Gastroesophageal sphincter (tissue), 4 donors: ENCODE measurements around the gene TYW1. TPM values are rescaled to one million over a fixed set of nuclear protein-coding genes. Genes with fewer than 3 reads are reported as not detected.
A peak's percentile ranks its signal among the peaks of the same experiment; 100 is the strongest.
"Not testable (repeated sequence)": the region's sequence is repeated elsewhere in the genome, so short reads cannot be mapped to it uniquely, and the experiment has no call there.

ENCODE experiments used
- ATAC-seq: fragments of 150-250 bp; one replicate; pipeline ENCODE4 v1.9.1; 2016; ENCODE audit warnings: mild to moderate bottlenecking, moderate library complexity
- H3K27ac ChIP-seq, 4 donors: fragments of 200-600 bp; sonication (generic) in 3 of 4; 1 replicate in 3 of 4; 2 replicates in 1 of 4; pipeline ENCODE4 v1.5.1; 2016 to 2019
- H3K27me3 ChIP-seq: fragments of 200-600 bp; sonication (generic); one replicate; pipeline ENCODE4 v1.5.1; 2019
- H3K36me3 ChIP-seq, 2 donors: fragments of 200-600 bp; sonication (generic); one replicate each; pipeline ENCODE4 v1.5.1; 2019; ENCODE audit warnings: control low read depth in 1 of 2
- H3K4me1 ChIP-seq, 3 donors: fragments of 200-600 bp; sonication (generic); 1 replicate in 2 of 3; 2 replicates in 1 of 3; pipeline ENCODE4 v1.5.1; 2016 to 2019; ENCODE audit warnings: control low read depth in 2 of 3
- H3K4me3 ChIP-seq, 2 donors: fragments of 200-600 bp; sonication (generic); one replicate each; pipeline ENCODE4 v1.5.1; 2019; ENCODE audit warnings: mild to moderate bottlenecking in 1 of 2, moderate library complexity in 1 of 2
- H3K9me3 ChIP-seq, 3 donors: fragments of 200-600 bp; sonication (generic); one replicate each; pipeline ENCODE4 v1.5.1; 2017 to 2019; ENCODE audit warnings: control low read depth in 2 of 3
- WGBS, 2 donors: methylation state at CpG; one replicate each; pipeline ENCODE4 v1.1.5; 2018; ENCODE audit warnings: low coverage in 1 of 2; 5-methylcytosine and 5-hydroxymethylcytosine counted together
- total RNA-seq, 4 donors: library from RNA; depleted of rRNA; stranded (reverse); fragments of >200 nt; gene quantifications; one replicate each; pipeline ENCODE4 v1.1.0, GENCODE V29; 2016
- TF ChIP-seq, protein P1 (sequence below), 4 experiments: fragments of 200-600 bp in 2 of 4; fragments of 450-650 bp in 2 of 4; sonication (generic) in 1 of 4; IDR thresholded peaks; one replicate each; pipeline ENCODE4 v1.5.1; 2017 to 2019; ENCODE audit warnings: antibody characterized with exemption in 4 of 4, mild to moderate bottlenecking in 2 of 4, moderate library complexity in 2 of 4

TYW1 gene
- total RNA-seq, 4 donors from 2014 or later = 11.7 to 30.2 (median 14.6) TPM

DNA sequence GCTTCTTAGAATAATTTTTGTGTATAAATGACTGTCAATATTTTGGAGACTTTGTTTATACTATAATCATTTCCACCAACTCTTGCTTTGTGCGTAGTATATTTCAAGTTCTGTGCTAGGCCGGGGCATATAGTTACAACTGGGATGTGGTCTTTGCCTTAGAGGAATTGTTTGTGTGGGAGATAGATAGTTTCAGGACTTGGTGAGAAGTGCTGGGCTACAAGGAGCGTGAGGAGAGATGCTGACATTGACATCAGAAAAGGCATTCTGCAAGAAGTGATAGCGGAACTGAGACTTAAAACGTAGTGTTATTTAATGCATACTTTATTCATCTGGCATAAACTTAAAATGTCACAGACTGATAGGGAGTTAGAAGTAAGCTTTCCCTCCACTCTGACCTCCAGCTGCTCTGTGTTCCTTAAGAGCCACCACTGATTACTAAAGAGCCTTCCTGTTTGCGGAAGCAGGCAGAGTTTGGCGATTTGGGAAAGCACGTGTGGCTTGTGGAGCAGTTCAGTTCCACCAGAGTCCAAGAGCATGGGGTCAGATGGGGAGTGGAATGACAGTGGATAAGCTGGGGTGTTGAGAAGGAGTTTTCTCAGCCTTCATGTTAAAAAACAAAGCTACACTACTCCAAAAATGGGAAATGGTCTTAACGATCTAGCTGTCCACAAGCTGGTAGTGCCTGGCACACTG lies 146.6 kb downstream of the TYW1 start:
- H3K27me3 ChIP-seq, H3K9me3 ChIP-seq, H3K36me3 ChIP-seq, H3K4me3 ChIP-seq, ATAC-seq, H3K27ac ChIP-seq, H3K4me1 ChIP-seq: not testable (repeated sequence)
- WGBS, 2 donors = 85% methylated on average over 5 to 9 of the region's 9 CpGs

GRCh38 chr7:67145581-67146193 lies 149.1 kb downstream of the TYW1 start:
- not testable (repeated sequence) for ATAC-seq, H3K36me3 ChIP-seq, H3K4me3 ChIP-seq, H3K4me1 ChIP-seq, H3K9me3 ChIP-seq, H3K27me3 ChIP-seq, H3K27ac ChIP-seq
- WGBS, 2 donors = 88 to 92% methylated on average over 3 of the region's 3 CpGs

- H3K4me1 ChIP-seq, H3K36me3 ChIP-seq, H3K4me3 ChIP-seq, H3K9me3 ChIP-seq, ATAC-seq, H3K27me3 ChIP-seq, H3K27ac ChIP-seq: not testable (repeated sequence)
These were observed 152.5 kb downstream of the TYW1 start for GRCh38 chr7:67149131-67149530.

DNA sequence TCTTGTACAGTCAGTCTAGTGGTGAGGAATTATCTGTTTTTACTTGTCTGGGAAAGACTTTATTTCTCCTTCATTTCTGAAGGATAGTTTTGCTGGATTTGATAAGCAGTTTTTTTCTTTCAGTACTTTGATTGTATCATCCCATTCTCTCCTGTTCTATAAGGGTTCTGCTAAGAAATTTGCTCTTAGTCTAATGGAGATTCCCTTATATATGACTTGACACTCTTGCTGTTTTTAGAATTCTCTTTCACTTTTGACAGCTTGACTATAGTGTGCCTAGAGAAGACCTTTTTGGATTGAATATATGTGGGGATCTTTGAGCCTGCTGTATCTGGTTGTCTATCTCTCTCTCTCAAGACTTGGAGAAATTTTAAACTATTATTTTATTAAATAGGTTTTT lies 157.7 kb downstream of the TYW1 start:
- H3K27me3 ChIP-seq, H3K36me3 ChIP-seq, H3K4me1 ChIP-seq, H3K27ac ChIP-seq, H3K9me3 ChIP-seq, ATAC-seq, H3K4me3 ChIP-seq: not testable (repeated sequence)

- H3K9me3 ChIP-seq, ATAC-seq, H3K27me3 ChIP-seq, H3K4me3 ChIP-seq, H3K27ac ChIP-seq, H3K36me3 ChIP-seq, H3K4me1 ChIP-seq: not testable (repeated sequence)
- no CpG with 5 or more reads among the region's 7 CpGs for WGBS, 2 donors
These were observed 159.4 kb downstream of the TYW1 start for GRCh38 chr7:67156064-67156463.

DNA sequence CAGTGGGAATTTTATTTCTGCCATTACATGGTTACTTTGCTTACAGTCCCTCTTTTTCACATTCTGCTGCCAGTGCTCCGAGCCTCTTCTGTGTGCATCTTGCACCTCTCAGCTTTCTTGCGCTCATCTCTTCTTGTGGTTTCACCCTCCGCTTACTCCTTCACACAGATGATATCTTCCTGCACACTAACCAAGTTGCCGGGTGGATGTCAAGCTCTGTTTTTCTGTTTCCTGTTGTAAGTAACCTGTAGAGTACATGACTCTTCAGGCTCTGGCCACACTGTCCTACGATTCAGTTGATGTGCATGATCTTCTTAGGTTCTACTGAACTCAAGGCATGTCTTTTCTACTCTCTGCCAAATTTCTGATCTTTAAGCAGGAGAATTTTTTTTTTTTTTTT lies 166.7 kb downstream of the TYW1 start:
- H3K4me3 ChIP-seq, H3K9me3 ChIP-seq, H3K4me1 ChIP-seq, H3K36me3 ChIP-seq, H3K27me3 ChIP-seq, ATAC-seq, H3K27ac ChIP-seq: not testable (repeated sequence)
- WGBS, 2 donors = 85% methylated on average over 4 to 5 of the region's 5 CpGs

- not testable (repeated sequence) for H3K36me3 ChIP-seq
These were observed 174.5 kb downstream of the TYW1 start for GRCh38 chr7:67171151-67171550.

DNA sequence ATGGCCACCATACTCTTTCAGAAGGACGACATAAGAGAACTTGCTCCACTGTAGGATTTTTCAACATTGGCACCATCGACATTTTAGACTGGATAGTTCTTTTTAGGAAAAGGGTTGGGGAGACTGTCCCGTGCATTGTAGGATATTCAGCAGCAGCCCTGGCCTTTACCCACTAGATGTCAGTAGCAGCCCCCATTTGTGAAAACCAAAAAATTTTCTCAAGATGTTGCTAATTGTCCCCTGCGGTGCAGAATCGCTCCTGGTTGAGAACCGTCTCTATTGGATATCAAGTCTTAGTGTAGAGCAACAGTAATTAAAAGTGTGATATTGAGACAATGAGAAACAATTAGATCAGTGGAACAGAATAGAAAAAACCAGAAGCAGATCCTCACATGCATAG lies 180.1 kb downstream of the TYW1 start:
- H3K27me3 ChIP-seq = not testable (repeated sequence)
- WGBS, 2 donors = 17 to 33% methylated on average over 2 to 6 of the region's 6 CpGs
- TF ChIP-seq, protein P1, sequence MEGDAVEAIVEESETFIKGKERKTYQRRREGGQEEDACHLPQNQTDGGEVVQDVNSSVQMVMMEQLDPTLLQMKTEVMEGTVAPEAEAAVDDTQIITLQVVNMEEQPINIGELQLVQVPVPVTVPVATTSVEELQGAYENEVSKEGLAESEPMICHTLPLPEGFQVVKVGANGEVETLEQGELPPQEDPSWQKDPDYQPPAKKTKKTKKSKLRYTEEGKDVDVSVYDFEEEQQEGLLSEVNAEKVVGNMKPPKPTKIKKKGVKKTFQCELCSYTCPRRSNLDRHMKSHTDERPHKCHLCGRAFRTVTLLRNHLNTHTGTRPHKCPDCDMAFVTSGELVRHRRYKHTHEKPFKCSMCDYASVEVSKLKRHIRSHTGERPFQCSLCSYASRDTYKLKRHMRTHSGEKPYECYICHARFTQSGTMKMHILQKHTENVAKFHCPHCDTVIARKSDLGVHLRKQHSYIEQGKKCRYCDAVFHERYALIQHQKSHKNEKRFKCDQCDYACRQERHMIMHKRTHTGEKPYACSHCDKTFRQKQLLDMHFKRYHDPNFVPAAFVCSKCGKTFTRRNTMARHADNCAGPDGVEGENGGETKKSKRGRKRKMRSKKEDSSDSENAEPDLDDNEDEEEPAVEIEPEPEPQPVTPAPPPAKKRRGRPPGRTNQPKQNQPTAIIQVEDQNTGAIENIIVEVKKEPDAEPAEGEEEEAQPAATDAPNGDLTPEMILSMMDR (IDR thresholded peaks at IDR 0.05) = peak in 1 of 4 experiments; percentile 47

More at GRCh38 chr7:67171151-67171550, 174.5 kb downstream of the TYW1 start:
- H3K27me3 ChIP-seq, H3K4me3 ChIP-seq, H3K4me1 ChIP-seq, H3K9me3 ChIP-seq, ATAC-seq, H3K27ac ChIP-seq: not testable (repeated sequence)
- WGBS, 2 donors = 87 to 88% methylated on average over 2 to 3 of the region's 3 CpGs

DNA sequence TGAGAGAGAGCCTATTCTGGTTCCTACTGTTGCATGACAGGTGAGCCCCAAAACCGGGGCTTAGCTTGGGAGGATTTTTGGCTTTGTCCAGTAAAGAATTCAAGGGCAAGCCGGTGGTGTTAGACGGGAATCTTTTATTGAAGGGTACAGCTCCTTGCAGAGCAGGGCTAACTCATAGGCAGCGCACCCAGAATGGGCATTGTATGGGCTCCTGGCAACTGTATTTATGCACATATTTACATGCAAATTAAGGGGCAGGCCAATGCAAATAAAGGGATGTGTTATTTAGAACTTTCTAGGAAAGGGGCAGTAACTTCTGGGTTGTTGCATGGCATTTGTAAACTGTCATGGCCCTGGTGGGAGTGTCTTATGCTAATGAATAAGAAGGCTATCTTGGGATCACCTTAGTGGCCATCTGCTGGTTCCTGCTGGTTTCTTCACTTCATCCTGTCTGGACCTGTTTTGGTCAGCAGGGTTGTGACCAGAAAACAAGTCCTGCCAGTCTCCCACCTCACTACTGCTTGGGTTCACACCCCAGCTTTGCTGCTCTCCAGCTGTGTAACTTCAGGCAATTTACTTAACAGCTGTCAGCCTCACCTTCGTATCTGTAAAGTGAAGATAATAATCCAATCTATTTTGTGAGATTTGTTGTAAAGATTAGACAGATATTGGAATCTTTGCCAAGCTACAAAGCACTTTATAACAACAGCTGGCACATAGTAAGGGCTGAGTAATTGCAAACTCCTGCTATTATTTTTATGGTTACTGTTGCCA lies 182.5 kb downstream of the TYW1 start:
- not testable (repeated sequence) for H3K27ac ChIP-seq, H3K27me3 ChIP-seq, H3K9me3 ChIP-seq, H3K36me3 ChIP-seq, H3K4me1 ChIP-seq, ATAC-seq, H3K4me3 ChIP-seq
- WGBS, 2 donors = 18 to 40% methylated on average over 1 of the region's 5 CpGs

More for the DNA sequence above, 180.1 kb downstream of the TYW1 start:
- not testable (repeated sequence) for H3K27ac ChIP-seq, H3K4me1 ChIP-seq, H3K9me3 ChIP-seq, H3K36me3 ChIP-seq, ATAC-seq, H3K4me3 ChIP-seq

DNA sequence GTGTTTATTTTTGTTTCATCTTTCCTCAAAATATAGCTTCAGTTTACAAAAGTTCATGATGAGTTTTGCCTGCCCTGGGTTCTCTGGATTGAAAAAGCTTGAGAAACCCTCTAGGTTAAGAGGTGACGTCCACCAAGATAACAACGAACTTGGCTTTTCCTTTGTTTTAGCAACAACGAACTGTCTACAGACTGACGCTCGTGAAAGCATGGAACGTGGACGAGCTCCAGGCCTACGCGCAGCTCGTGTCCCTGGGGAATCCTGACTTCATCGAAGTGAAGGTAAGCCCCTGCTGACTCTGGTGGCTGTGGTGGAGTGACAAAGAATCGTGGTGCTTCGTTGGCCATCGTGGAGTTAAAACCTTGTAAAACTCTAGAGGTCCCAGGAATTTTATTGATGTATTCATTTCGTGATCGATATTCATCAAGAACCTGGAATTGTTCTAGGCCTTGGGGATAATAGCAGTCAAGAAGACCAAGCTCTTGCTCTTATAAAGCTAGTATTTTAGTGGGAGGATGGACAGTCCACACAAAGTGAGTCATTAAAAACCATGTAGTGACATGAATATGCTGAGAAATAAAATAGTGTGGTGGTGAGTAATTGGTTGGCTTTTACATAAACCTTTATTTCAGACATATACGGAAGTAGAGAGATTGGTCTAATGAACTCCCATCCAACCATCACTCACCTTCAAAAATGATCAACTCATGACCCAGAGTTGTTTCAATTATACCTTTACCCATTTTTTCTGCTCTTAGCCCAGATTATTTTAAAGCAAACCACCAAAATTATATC lies 186.5 kb downstream of the TYW1 start:
- WGBS, 2 donors = 50 to 91% methylated on average over 1 to 4 of the region's 17 CpGs
- not testable (repeated sequence) for ATAC-seq, H3K36me3 ChIP-seq, H3K4me1 ChIP-seq, H3K4me3 ChIP-seq, H3K27me3 ChIP-seq, H3K9me3 ChIP-seq
- H3K27ac ChIP-seq = peak overlapping the region in 1 of 4 donors; percentile 46

DNA sequence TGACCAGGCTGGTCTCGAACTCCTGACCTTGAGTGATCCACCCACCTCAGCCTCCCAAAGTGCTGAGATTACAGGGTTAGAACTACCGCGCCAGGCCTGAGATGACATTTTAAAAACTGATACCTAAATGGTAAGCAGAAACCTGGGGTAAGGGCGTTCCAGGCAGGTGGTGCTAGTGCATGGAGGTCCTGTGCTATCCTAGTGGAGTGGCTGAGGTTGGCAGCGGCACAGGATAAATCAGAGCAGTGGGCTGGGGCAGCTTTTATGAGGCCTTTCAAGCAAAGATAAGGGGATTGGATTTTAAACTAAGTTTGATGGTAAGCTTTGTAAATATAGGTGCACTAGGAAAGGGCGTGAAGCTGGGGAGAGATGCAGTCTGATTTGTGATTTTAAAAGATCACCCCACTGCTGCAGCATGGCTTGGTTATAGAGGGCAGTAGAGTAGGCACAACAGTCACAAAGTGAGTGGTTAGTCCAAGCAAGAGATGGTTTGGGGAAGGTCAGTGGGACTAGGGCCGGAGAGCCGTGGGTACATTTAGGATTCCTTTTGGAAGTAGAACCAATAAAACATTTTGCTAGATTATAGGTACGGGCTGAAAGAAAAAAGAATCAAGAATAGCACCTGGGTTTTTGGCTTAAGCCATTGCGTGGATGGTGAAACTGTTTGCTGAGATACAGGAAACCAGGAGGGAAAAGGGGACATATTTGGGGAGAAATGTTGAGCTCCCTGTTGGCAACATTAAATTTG lies 188.5 kb downstream of the TYW1 start:
- not testable (repeated sequence) for ATAC-seq

More for the DNA sequence above, 188.5 kb downstream of the TYW1 start:
- not testable (repeated sequence) for H3K9me3 ChIP-seq, H3K4me3 ChIP-seq, H3K4me1 ChIP-seq, H3K36me3 ChIP-seq, H3K27me3 ChIP-seq
- WGBS, 2 donors = 76 to 79% methylated on average over 5 to 9 of the region's 10 CpGs
- H3K27ac ChIP-seq = peak overlapping the region in 2 of 4 donors; percentile 46 to 65
